GM13976 (cell line): ENCODE results near the gene KRTAP1-1.

Experiments used
- DNase-seq: peaks from one replicate; pipeline ENCODE4 v3.0.0; 2012; ENCODE audit warnings: low spot score
- in situ Hi-C: fragments of 300-500 bp; cut with MboI; formaldehyde crosslinking; loops from one replicate; pipeline ENCODE4 v1.12.0; 2022; ENCODE audit warnings: low sequenced_read_pairs, mixed read lengths, inconsistent platforms; ENCODE audit not compliant: unreplicated experiment
- TF ChIP-seq, protein P1 (sequence below): IDR thresholded peaks from 2 replicates; pipeline ENCODE4 v1.5.1; 2012; ENCODE audit warnings: borderline replicate concordance, mild to moderate bottlenecking; ENCODE audit not compliant: insufficient read depth; ENCODE audit errors: extremely low read depth, missing control alignments, control extremely low read depth

The KRTAP1-1 gene

DNA sequence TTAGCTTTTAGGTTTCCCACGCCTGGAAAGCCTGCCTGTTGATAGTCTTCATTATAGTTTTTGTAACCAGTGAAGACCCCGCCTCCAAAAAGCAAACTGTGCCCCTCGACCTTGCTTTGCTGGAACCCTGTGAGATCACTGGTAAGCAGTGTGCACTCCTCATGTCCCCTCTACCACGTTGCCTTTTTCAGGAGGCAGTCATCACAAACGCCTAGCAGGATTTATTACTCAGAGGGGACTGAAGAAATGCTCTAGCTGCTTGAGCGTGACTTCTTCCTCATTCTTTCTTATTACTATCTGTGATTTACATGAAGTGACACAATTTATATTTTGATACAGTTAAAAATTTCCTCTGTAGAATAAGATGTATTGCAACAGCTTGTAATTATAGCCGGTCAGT, 25.8 kb downstream of the KRTAP1-1 start:
- in situ Hi-C loops, result no loop called here
- TF ChIP-seq, protein P1, sequence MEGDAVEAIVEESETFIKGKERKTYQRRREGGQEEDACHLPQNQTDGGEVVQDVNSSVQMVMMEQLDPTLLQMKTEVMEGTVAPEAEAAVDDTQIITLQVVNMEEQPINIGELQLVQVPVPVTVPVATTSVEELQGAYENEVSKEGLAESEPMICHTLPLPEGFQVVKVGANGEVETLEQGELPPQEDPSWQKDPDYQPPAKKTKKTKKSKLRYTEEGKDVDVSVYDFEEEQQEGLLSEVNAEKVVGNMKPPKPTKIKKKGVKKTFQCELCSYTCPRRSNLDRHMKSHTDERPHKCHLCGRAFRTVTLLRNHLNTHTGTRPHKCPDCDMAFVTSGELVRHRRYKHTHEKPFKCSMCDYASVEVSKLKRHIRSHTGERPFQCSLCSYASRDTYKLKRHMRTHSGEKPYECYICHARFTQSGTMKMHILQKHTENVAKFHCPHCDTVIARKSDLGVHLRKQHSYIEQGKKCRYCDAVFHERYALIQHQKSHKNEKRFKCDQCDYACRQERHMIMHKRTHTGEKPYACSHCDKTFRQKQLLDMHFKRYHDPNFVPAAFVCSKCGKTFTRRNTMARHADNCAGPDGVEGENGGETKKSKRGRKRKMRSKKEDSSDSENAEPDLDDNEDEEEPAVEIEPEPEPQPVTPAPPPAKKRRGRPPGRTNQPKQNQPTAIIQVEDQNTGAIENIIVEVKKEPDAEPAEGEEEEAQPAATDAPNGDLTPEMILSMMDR, result no peak
- DNase-seq, result no peak

DNA sequence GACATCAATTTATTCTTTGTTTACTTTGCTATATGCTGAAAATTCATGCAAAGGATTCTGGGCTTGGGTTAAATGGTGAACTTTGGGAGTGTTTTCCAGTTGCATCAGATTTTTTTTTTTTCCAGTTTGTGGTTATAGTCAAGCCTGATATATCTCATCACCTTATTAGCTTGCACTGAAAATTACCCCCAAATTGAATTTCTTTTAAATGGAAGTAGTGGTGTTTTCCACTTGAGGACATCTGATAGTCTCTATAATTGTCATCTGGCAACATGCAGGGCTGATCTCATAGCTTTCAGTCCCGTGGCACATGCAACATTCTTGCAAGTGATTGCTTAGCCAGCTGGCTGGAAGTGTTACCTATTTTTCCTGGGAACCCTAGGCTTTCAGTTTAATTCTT, 27.6 kb downstream of the KRTAP1-1 start:
- no peak for DNase-seq
- TF ChIP-seq, protein P1, result no peak
- in situ Hi-C loops, result no loop called here

DNA sequence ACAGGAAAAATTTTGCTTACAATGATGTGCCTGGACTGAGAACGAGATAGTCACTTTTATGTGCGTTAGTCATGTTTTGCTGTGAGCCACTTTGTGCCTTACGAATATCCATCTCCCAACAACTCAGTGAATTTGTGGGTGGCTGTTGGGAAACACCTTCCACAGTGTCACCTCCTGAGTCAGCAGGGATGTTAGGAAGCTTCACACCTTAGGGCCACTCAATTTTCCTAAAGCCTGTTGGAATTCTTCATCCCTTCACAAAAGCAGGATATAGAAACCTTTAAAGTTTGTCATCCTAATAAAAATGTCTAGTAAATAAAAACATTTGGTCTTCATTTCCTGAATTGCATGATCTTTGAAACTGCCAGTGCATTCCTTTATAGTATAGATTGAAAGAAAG, 28.1 kb downstream of the KRTAP1-1 start:
- in situ Hi-C loops, result no loop called here
- TF ChIP-seq, protein P1, result no peak
- DNase-seq, result no peak

DNA sequence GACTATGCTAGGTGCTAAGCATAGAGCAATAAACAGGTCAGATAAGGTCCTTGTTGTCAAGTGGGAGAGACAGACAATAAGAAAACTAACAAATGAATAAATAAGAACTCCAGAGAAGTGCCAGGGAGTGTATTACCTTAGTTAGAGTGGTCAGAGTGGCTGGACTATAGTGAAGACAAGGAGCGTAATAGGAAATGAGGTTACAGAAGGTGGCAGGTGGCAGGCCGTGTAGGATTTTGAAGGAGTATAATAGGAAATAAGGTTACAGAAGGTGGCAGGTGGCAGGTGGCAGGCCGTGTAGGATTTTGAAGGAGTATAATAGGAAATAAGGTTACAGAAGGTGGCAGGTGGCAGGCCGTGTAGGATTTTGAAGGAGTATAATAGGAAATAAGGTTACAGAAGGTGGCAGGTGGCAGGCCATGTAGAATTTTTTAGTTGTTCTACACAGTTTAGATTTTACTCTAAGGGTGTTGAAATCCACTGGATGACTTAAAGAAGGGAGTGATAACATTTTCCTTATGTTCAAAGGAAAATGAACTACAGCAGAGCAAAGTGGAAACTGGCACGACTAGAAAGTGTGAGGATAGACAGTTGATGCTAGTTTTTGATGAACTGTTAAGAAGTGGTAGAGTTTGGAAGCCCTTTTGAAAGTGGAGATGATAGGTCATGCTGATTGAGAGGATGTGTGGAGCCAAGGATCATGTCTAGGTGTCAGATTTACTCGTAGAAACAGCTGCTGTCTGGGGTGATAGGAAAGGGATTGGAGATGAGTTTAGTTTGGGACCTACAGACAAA, 28.7 kb downstream of the KRTAP1-1 start:
- TF ChIP-seq, protein P1, result no peak
- in situ Hi-C loops, result no loop called here
- no peak for DNase-seq

DNA sequence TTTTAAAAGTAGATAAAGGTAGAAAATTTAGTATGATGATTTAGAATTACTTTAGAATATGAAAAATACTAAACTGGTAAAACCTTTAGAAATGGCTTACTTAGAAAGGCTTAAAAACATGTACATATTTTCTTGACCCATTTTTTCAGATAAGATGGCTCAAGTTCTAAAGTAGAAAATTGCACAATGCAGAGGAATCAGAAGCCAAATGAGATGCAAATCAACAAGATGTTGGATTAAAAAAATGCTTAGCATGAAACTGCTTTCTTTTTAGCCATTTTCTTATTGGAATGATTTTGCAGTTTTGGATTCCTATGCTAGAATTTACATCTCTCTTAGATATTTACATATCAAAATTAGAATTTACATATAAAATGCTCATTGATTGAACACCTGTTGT, 30.8 kb downstream of the KRTAP1-1 start:
- DNase-seq, result no peak
- in situ Hi-C loops, result no loop called here

DNA sequence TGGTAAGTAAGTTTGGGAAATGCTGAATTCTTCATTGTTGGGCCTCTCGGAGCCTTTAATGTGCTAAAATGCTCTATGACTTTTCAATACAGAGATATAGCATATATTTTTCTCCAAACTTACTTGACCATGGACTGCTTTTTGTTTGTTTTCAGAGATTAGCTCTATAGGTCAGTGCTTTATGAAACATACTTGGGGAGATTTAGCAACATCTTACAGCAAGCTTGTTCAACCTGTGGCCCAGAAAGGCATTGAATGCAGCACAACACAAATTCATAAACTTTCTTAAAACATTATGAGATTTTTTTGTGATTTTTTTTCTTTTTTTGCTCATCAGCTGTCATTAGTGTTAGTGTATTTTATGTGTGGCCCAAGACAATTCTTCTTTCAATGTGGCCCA, 31.3 kb downstream of the KRTAP1-1 start:
- TF ChIP-seq, protein P1, result no peak
- DNase-seq, result no peak
- in situ Hi-C loops, result no loop called here

More for the DNA sequence above, 30.8 kb downstream of the KRTAP1-1 start:
- TF ChIP-seq, protein P1, result no peak
